HEK293 (cell line): ENCODE measurements around the gene ZMYND12.

Experiments
- CTCF ChIA-PET: fragments of 350-600 bp; formaldehyde crosslinking; extraction: SDS; loops from one replicate; lab custom pipeline; 2021; ENCODE audit warnings: antibody characterized with exemption; lab: Yijun Ruan, JAX
- POLR2A ChIA-PET: fragments of 300-600 bp; formaldehyde crosslinking; extraction: SDS; loops from one replicate; lab custom pipeline; 2020; ENCODE audit warnings: antibody characterized with exemption, inconsistent platforms; lab: Yijun Ruan, JAX
- H3K27ac ChIP-seq: fragments of 200-500 bp; sonication (Bioruptor generic); 2 replicates; pipeline ENCODE4 v1.5.1; 2014; ENCODE audit warnings: low read depth, low read length, control low read depth, inconsistent platforms; ENCODE audit errors: extremely low read depth
- H3K36me3 ChIP-seq, 2 experiments: fragments of 200-500 bp in 1 of 2; sonication (Bioruptor generic) in 1 of 2; 1 replicate in 1 of 2; 2 replicates in 1 of 2; pipeline ENCODE4 v1.5.1; 2014 to 2017; ENCODE audit warnings: inconsistent platforms in 2 of 2, low read length in 2 of 2; ENCODE audit not compliant: control insufficient read depth in 2 of 2, insufficient read depth in 1 of 2
- H3K4me1 ChIP-seq: fragments of 200-500 bp; sonication (Bioruptor generic); 2 replicates; pipeline ENCODE4 v1.5.1; 2014; ENCODE audit warnings: mild to moderate bottlenecking, low read length, inconsistent platforms; ENCODE audit not compliant: control insufficient read depth, insufficient read depth
- H3K4me3 ChIP-seq: 2 replicates; pipeline ENCODE4 v1.5.1; 2011; ENCODE audit warnings: low read depth, mild to moderate bottlenecking, control low read depth, low read length, moderate library complexity
- H3K9me3 ChIP-seq: fragments of 200-500 bp; sonication (Bioruptor generic); 2 replicates; pipeline ENCODE4 v1.5.1; 2014; ENCODE audit warnings: low read depth, low read length, inconsistent platforms; ENCODE audit not compliant: control insufficient read depth, insufficient read depth
- HIC1 ChIP-seq: fragments of 450-650 bp; formaldehyde crosslinking; IDR thresholded peaks from 2 replicates; pipeline ENCODE4 v1.5.1; 2016; ENCODE audit warnings: missing biosample characterization, missing genetic modification characterization
- HOXD13 ChIP-seq: sonication (generic); formaldehyde crosslinking; IDR thresholded peaks from 2 replicates; pipeline ENCODE4 v1.8.0; 2022; ENCODE audit warnings: missing genetic modification reagents, borderline replicate concordance
- SP7 ChIP-seq: fragments of 450-650 bp; formaldehyde crosslinking; IDR thresholded peaks from 2 replicates; pipeline ENCODE4 v1.5.1; 2016; ENCODE audit warnings: missing biosample characterization, missing genetic modification characterization
- YY1 ChIP-seq: fragments of 450-650 bp; formaldehyde crosslinking; IDR thresholded peaks from 2 replicates; pipeline ENCODE4 v1.5.1; 2018; ENCODE audit warnings: missing biosample characterization, missing genetic modification characterization
- ZBTB1 ChIP-seq: fragments of 450-650 bp; formaldehyde crosslinking; IDR thresholded peaks from 2 replicates; pipeline ENCODE4 v1.5.1; 2016; ENCODE audit warnings: missing biosample characterization, missing genetic modification characterization
- ZBTB10 ChIP-seq: fragments of 450-650 bp; formaldehyde crosslinking; IDR thresholded peaks from 2 replicates; pipeline ENCODE4 v1.5.1; 2016; ENCODE audit warnings: missing biosample characterization, missing genetic modification characterization
- ZBTB20 ChIP-seq: fragments of 450-650 bp; formaldehyde crosslinking; IDR thresholded peaks from 2 replicates; pipeline ENCODE4 v1.5.1; 2016; ENCODE audit warnings: missing biosample characterization, missing genetic modification characterization
- ZFHX2 ChIP-seq: fragments of 450-650 bp; formaldehyde crosslinking; conservative IDR thresholded peaks from 2 replicates; pipeline ENCODE4 v1.5.1; 2016; ENCODE audit warnings: missing biosample characterization, missing genetic modification characterization
- ZNF10 ChIP-seq: fragments of 450-650 bp; formaldehyde crosslinking; IDR thresholded peaks from 2 replicates; pipeline ENCODE4 v1.5.1; 2017; ENCODE audit warnings: missing biosample characterization, missing genetic modification characterization
- ZNF174 ChIP-seq: fragments of 450-650 bp; formaldehyde crosslinking; IDR thresholded peaks from 2 replicates; pipeline ENCODE4 v1.5.0; 2017; ENCODE audit warnings: missing biosample characterization, mild to moderate bottlenecking, missing genetic modification characterization
- ZNF2 ChIP-seq: fragments of 450-650 bp; formaldehyde crosslinking; IDR thresholded peaks from 2 replicates; pipeline ENCODE4 v1.5.1; 2016; ENCODE audit warnings: missing biosample characterization, missing genetic modification characterization
- ZNF223 ChIP-seq: fragments of 450-650 bp; formaldehyde crosslinking; IDR thresholded peaks from 2 replicates; pipeline ENCODE4 v1.5.1; 2016; ENCODE audit warnings: missing biosample characterization, missing genetic modification characterization
- ZNF248 ChIP-seq: fragments of 450-650 bp; formaldehyde crosslinking; IDR thresholded peaks from 2 replicates; pipeline ENCODE4 v1.5.1; 2017; ENCODE audit warnings: missing biosample characterization, missing genetic modification characterization
- ZNF391 ChIP-seq: fragments of 450-650 bp; formaldehyde crosslinking; IDR thresholded peaks from 2 replicates; pipeline ENCODE4 v1.5.1; 2016; ENCODE audit warnings: low read depth, missing biosample characterization, missing genetic modification characterization, borderline replicate concordance
- ZNF558 ChIP-seq: fragments of 450-650 bp; formaldehyde crosslinking; IDR thresholded peaks from 2 replicates; pipeline ENCODE4 v1.5.1; 2016; ENCODE audit warnings: missing biosample characterization, missing genetic modification characterization
- ZNF621 ChIP-seq: fragments of 450-650 bp; formaldehyde crosslinking; IDR thresholded peaks from 2 replicates; pipeline ENCODE4 v1.5.1; 2017; ENCODE audit warnings: missing biosample characterization, missing genetic modification characterization
- ZNF624 ChIP-seq: fragments of 450-650 bp; formaldehyde crosslinking; IDR thresholded peaks from 2 replicates; pipeline ENCODE4 v1.5.1; 2017; ENCODE audit warnings: missing biosample characterization, missing genetic modification characterization
- ZNF626 ChIP-seq: fragments of 450-650 bp; sonication (Bioruptor Pico); formaldehyde crosslinking; IDR thresholded peaks from 2 replicates; pipeline ENCODE4 v1.5.1; 2018; ENCODE audit warnings: missing biosample characterization, missing genetic modification characterization, inconsistent platforms
- ZNF747 ChIP-seq: fragments of 450-650 bp; formaldehyde crosslinking; IDR thresholded peaks from 2 replicates; pipeline ENCODE4 v1.5.1; 2016; ENCODE audit warnings: missing biosample characterization, missing genetic modification characterization
- ZNF76 ChIP-seq: fragments of 450-650 bp; formaldehyde crosslinking; IDR thresholded peaks from 2 replicates; pipeline ENCODE4; 2016; ENCODE audit warnings: low read depth, missing biosample characterization, missing genetic modification characterization, borderline replicate concordance
- ZNF768 ChIP-seq: fragments of 450-650 bp; formaldehyde crosslinking; IDR thresholded peaks from 2 replicates; pipeline ENCODE4 v1.5.1; 2018; ENCODE audit warnings: missing biosample characterization, mild to moderate bottlenecking, missing genetic modification characterization
- TF ChIP-seq, protein P1 (sequence below): fragments of 450-650 bp; formaldehyde crosslinking; IDR thresholded peaks from 2 replicates; pipeline ENCODE4 v1.5.1; 2016; ENCODE audit warnings: missing biosample characterization, missing genetic modification characterization
- TF ChIP-seq, protein P2 (sequence below): fragments of 450-650 bp; formaldehyde crosslinking; IDR thresholded peaks from 2 replicates; pipeline ENCODE4 v1.5.1; 2016; ENCODE audit warnings: missing biosample characterization, missing genetic modification characterization
- TF ChIP-seq, protein P3 (sequence below): fragments of 450-650 bp; formaldehyde crosslinking; IDR thresholded peaks from 2 replicates; pipeline ENCODE4 v1.5.1; 2017; ENCODE audit warnings: missing biosample characterization, missing genetic modification characterization
- TF ChIP-seq, protein P4 (sequence below): sonication (generic); formaldehyde crosslinking; IDR thresholded peaks from 2 replicates; pipeline ENCODE4 v1.8.1; 2022; ENCODE audit warnings: mild to moderate bottlenecking, moderate library complexity, missing genetic modification reagents

Gene ZMYND12

GRCh38 chr1:42461196-42461595, 5.4 kb upstream of the ZMYND12 start (continued):
- no peak for TF ChIP-seq SP7
- TF ChIP-seq, all 188 proteins: peak for 0

GRCh38 chr1:42456754-42457089, 900 bp upstream of the ZMYND12 start:
- H3K27ac ChIP-seq, result peak overlapping the region; percentile 76
- CTCF ChIA-PET, result no interaction called here
- peaks cover 20 to 33% of the 10 kb centered on the region in 2 experiments for H3K36me3 ChIP-seq
- 0 out of 2 replicates have a peak, but pooled peaks cover 3% of the 10 kb centered on the region for H3K4me1 ChIP-seq
- H3K4me3 ChIP-seq, result peak overlapping the region; percentile 75
- POLR2A ChIA-PET, result interaction anchor here (1.0 to 1.2 kb wide), 2 partner anchors 116 to 225 kb away, joined by 4 to 5 read pairs; partner anchors contain the start of gene YBX1
- H3K9me3 ChIP-seq, result no peaks in the 10 kb centered on the region
- no peak for TF ChIP-seq ZNF558 (tag by site-specific recombination)
- no peak for TF ChIP-seq ZNF223 (tag by site-specific recombination)
- no peak for TF ChIP-seq HOXD13 (CRISPR knock-in tag)
- TF ChIP-seq ZBTB20 (tag by site-specific recombination), result no peak; the same call in 1 of the 2 replicates
- no peak for TF ChIP-seq ZNF10 (tag by site-specific recombination)
- TF ChIP-seq ZNF621 (tag by site-specific recombination), result no peak
- TF ChIP-seq, protein P1, sequence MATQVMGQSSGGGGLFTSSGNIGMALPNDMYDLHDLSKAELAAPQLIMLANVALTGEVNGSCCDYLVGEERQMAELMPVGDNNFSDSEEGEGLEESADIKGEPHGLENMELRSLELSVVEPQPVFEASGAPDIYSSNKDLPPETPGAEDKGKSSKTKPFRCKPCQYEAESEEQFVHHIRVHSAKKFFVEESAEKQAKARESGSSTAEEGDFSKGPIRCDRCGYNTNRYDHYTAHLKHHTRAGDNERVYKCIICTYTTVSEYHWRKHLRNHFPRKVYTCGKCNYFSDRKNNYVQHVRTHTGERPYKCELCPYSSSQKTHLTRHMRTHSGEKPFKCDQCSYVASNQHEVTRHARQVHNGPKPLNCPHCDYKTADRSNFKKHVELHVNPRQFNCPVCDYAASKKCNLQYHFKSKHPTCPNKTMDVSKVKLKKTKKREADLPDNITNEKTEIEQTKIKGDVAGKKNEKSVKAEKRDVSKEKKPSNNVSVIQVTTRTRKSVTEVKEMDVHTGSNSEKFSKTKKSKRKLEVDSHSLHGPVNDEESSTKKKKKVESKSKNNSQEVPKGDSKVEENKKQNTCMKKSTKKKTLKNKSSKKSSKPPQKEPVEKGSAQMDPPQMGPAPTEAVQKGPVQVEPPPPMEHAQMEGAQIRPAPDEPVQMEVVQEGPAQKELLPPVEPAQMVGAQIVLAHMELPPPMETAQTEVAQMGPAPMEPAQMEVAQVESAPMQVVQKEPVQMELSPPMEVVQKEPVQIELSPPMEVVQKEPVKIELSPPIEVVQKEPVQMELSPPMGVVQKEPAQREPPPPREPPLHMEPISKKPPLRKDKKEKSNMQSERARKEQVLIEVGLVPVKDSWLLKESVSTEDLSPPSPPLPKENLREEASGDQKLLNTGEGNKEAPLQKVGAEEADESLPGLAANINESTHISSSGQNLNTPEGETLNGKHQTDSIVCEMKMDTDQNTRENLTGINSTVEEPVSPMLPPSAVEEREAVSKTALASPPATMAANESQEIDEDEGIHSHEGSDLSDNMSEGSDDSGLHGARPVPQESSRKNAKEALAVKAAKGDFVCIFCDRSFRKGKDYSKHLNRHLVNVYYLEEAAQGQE, result no peak
- no peak for TF ChIP-seq ZNF624 (tag by site-specific recombination)
- TF ChIP-seq ZBTB10 (tag by site-specific recombination), result no peak
- TF ChIP-seq ZBTB1 (tag by site-specific recombination), result no peak
- TF ChIP-seq, protein P2, sequence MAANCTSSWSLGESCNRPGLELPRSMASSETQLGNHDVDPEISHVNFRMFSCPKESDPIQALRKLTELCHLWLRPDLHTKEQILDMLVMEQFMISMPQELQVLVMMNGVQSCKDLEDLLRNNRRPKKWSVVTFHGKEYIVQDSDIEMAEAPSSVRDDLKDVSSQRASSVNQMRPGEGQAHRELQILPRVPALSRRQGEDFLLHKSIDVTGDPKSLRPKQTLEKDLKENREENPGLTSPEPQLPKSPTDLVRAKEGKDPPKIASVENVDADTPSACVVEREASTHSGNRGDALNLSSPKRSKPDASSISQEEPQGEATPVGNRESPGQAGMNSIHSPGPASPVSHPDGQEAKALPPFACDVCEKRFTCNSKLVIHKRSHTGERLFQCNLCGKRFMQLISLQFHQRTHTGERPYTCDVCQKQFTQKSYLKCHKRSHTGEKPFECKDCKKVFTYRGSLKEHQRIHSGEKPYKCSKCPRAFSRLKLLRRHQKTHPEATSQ (tag by site-specific recombination), result no peak
- no peak for TF ChIP-seq ZFHX2 (tag by site-specific recombination)
- TF ChIP-seq, protein P3, sequence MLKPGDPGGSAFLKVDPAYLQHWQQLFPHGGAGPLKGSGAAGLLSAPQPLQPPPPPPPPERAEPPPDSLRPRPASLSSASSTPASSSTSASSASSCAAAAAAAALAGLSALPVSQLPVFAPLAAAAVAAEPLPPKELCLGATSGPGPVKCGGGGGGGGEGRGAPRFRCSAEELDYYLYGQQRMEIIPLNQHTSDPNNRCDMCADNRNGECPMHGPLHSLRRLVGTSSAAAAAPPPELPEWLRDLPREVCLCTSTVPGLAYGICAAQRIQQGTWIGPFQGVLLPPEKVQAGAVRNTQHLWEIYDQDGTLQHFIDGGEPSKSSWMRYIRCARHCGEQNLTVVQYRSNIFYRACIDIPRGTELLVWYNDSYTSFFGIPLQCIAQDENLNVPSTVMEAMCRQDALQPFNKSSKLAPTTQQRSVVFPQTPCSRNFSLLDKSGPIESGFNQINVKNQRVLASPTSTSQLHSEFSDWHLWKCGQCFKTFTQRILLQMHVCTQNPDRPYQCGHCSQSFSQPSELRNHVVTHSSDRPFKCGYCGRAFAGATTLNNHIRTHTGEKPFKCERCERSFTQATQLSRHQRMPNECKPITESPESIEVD (tag by site-specific recombination), result no peak
- peak; percentile 23; the same call in 1 of the 2 replicates for TF ChIP-seq YY1 (tag by site-specific recombination)
- TF ChIP-seq ZNF2 (tag by site-specific recombination), result peak; percentile 24; the same call in 1 of the 2 replicates
- no peak for TF ChIP-seq ZNF768 (tag by site-specific recombination)
- TF ChIP-seq ZNF248 (tag by site-specific recombination), result no peak
- no peak for TF ChIP-seq ZNF626 (tag by site-specific recombination)
- TF ChIP-seq ZNF76 (tag by site-specific recombination), result peak; percentile 25; the same call in 1 of the 2 replicates
- TF ChIP-seq, protein P4, sequence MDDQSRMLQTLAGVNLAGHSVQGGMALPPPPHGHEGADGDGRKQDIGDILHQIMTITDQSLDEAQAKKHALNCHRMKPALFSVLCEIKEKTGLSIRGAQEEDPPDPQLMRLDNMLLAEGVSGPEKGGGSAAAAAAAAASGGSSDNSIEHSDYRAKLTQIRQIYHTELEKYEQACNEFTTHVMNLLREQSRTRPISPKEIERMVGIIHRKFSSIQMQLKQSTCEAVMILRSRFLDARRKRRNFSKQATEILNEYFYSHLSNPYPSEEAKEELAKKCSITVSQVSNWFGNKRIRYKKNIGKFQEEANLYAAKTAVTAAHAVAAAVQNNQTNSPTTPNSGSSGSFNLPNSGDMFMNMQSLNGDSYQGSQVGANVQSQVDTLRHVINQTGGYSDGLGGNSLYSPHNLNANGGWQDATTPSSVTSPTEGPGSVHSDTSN (CRISPR knock-in tag), result no peak
- TF ChIP-seq ZNF391 (tag by site-specific recombination), result no peak
- no peak for TF ChIP-seq ZNF747 (tag by site-specific recombination)
- no peak for TF ChIP-seq HIC1 (tag by site-specific recombination)
- no peak for TF ChIP-seq ZNF174
